ENCODE results near the gene S1PR5. TPM values are rescaled to one million over a fixed set of nuclear protein-coding genes. Genes with fewer than 3 reads are reported as not detected.
"Not testable (repeated sequence)": the region's sequence is repeated elsewhere in the genome, so short reads cannot be mapped to it uniquely, and the experiment has no call there.

The S1PR5 gene
- polyA plus RNA-seq, 1 donor (not counting 4 experiments of a cell fraction or from before 2014, with no cell fraction given), result 10.5 TPM

DNA sequence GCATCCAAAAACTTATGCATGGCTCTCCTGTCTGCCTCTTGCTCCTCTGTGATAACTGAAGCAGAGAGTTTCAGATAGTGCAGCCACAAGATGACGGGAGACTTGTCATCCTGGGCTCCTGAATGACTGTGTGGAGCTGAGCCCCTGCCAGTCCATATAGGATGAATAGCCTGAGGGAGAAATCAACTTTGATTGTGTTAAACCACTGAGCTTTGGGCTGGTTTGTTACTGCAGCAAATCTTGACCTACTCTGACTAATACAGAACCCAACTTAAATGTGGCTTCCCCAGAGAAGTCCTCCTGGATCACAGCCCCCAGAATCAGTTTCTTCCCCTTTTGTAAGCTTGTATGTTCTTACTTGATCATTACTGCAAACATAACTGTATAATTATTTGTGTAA lies 15.2 kb upstream of the S1PR5 start:
- FAIRE-seq (no peak), DNase-seq (ENCODE audit: low read depth, low spot score) (no peak)
- Histone ChIP-seq H3K9me3 (ENCODE audit: control insufficient read depth, low read depth, low read length) (no peaks in the 10 kb centered on the region), H4K20me1 (ENCODE audit: control insufficient read depth, extremely low read depth, insufficient read depth, low read length) (no peaks in the 10 kb centered on the region), H3K27me3 (ENCODE audit: control insufficient read depth, extremely low read depth, insufficient read depth, low read length) (no peaks in the 10 kb centered on the region), H3K79me2 (ENCODE audit: control insufficient read depth, insufficient read depth, low read length) (no peaks in the 10 kb centered on the region), H2AFZ (ENCODE audit: control insufficient read depth, low read length) (no peak overlapping the region), H3K9ac (ENCODE audit: control insufficient read depth, extremely low read depth, insufficient read depth, low read length) (no peak overlapping the region), H3K27ac (ENCODE audit: control insufficient read depth, insufficient read depth, low read length) (no peak overlapping the region), H3K36me3 (ENCODE audit: control insufficient read depth in 2 of 2, extremely low read depth in 1 of 2, insufficient read depth in 2 of 2, low read length in 2 of 2) (no peaks in the 10 kb centered on the region), H3K4me3 (ENCODE audit: control insufficient read depth in 2 of 3, extremely low read depth in 1 of 3, insufficient read depth in 2 of 3, low read depth in 1 of 3, low read length in 3 of 3) (no peak overlapping the region), H3K9me1 (ENCODE audit: control insufficient read depth, extremely low read depth, insufficient read depth, low read length) (no peaks in the 10 kb centered on the region), H3K4me2 (ENCODE audit: control insufficient read depth, extremely low read depth, insufficient read depth, low read depth, low read length) (no peak overlapping the region), H3K4me1 (ENCODE audit: control insufficient read depth, extremely low read depth, insufficient read depth, low read length) (peaks cover 23% of the 10 kb centered on the region)
- dilution Hi-C loops (cut with MboI; ENCODE audit: extremely low pct_ligation_motif_present, low sequenced_read_pairs), result no loop called here
- TF ChIP-seq EZH2 (IDR thresholded peaks at IDR 0.05; ENCODE audit: low read length), result no peak
- TF ChIP-seq, protein P1, sequence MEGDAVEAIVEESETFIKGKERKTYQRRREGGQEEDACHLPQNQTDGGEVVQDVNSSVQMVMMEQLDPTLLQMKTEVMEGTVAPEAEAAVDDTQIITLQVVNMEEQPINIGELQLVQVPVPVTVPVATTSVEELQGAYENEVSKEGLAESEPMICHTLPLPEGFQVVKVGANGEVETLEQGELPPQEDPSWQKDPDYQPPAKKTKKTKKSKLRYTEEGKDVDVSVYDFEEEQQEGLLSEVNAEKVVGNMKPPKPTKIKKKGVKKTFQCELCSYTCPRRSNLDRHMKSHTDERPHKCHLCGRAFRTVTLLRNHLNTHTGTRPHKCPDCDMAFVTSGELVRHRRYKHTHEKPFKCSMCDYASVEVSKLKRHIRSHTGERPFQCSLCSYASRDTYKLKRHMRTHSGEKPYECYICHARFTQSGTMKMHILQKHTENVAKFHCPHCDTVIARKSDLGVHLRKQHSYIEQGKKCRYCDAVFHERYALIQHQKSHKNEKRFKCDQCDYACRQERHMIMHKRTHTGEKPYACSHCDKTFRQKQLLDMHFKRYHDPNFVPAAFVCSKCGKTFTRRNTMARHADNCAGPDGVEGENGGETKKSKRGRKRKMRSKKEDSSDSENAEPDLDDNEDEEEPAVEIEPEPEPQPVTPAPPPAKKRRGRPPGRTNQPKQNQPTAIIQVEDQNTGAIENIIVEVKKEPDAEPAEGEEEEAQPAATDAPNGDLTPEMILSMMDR (optimal IDR thresholded peaks at IDR 0.05 in 1 of 3, IDR thresholded peaks at IDR 0.05 in 1 of 3, conservative IDR thresholded peaks at IDR 0.05 in 1 of 3; ENCODE audit: extremely low read depth in 1 of 3, insufficient read depth in 2 of 3, low read length in 3 of 3), result no peak

DNA sequence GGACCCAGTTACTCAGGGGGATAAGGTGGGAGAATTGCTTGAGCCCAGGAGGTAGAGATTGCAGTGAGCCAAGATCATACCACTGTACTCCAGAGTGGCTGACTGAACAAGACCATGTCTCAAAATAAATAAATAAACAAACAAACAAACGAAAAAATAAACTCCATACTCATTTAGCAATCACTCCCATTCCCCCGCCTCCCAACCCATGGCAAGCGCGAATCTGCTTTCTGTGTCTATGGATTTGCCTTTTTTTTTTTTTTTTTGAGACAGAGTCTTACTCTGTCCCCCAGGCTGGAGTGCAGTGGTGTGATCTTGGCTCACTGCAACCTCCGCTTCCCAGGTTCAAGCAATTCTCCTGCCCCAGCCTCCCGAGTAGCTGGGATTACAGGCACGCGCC lies 9.6 kb upstream of the S1PR5 start:
- H3K79me2 ChIP-seq (ENCODE audit: control insufficient read depth, insufficient read depth, low read length); dilution Hi-C loops (cut with MboI; ENCODE audit: extremely low pct_ligation_motif_present, low sequenced_read_pairs); H4K20me1 ChIP-seq (ENCODE audit: control insufficient read depth, extremely low read depth, insufficient read depth, low read length); H3K4me3 ChIP-seq (ENCODE audit: control insufficient read depth in 2 of 3, extremely low read depth in 1 of 3, insufficient read depth in 2 of 3, low read depth in 1 of 3, low read length in 3 of 3); H3K9ac ChIP-seq (ENCODE audit: control insufficient read depth, extremely low read depth, insufficient read depth, low read length); FAIRE-seq; H3K9me3 ChIP-seq (ENCODE audit: control insufficient read depth, low read depth, low read length); H3K27me3 ChIP-seq (ENCODE audit: control insufficient read depth, extremely low read depth, insufficient read depth, low read length); H3K27ac ChIP-seq (ENCODE audit: control insufficient read depth, insufficient read depth, low read length); DNase-seq (ENCODE audit: low read depth, low spot score); H3K36me3 ChIP-seq (ENCODE audit: control insufficient read depth in 2 of 2, extremely low read depth in 1 of 2, insufficient read depth in 2 of 2, low read length in 2 of 2); H2AFZ ChIP-seq (ENCODE audit: control insufficient read depth, low read length); H3K4me1 ChIP-seq (ENCODE audit: control insufficient read depth, extremely low read depth, insufficient read depth, low read length); H3K9me1 ChIP-seq (ENCODE audit: control insufficient read depth, extremely low read depth, insufficient read depth, low read length); H3K4me2 ChIP-seq (ENCODE audit: control insufficient read depth, extremely low read depth, insufficient read depth, low read depth, low read length): not testable (repeated sequence)

DNA sequence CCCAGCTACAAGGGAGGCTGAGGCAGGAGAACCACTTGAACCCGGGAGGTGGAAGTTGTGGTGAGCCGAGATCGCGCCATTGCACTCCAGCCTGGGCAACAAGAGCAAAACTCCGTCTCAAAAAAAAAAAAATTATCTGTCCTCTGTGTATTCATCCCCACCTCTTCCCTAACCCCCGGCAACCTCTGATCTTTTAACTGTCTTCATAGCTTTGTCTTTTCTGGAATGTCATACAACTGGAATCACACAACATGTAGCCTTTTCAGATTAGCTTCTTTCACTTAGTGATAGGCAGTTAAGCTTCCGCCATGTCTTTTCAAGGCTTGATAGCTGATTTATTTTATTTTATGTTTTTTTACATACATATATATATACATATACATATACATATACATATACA lies 8.4 kb upstream of the S1PR5 start:
- no peaks in the 10 kb centered on the region for H3K36me3 ChIP-seq (ENCODE audit: control insufficient read depth in 2 of 2, extremely low read depth in 1 of 2, insufficient read depth in 2 of 2, low read length in 2 of 2)
- no peak overlapping the region for H3K9ac ChIP-seq (ENCODE audit: control insufficient read depth, extremely low read depth, insufficient read depth, low read length)
- H4K20me1 ChIP-seq (ENCODE audit: control insufficient read depth, extremely low read depth, insufficient read depth, low read length), result no peaks in the 10 kb centered on the region
- H3K4me1 ChIP-seq (ENCODE audit: control insufficient read depth, extremely low read depth, insufficient read depth, low read length), result peaks cover 12% of the 10 kb centered on the region
- H3K4me3 ChIP-seq (ENCODE audit: control insufficient read depth in 2 of 3, extremely low read depth in 1 of 3, insufficient read depth in 2 of 3, low read depth in 1 of 3, low read length in 3 of 3), result no peak overlapping the region
- H3K4me2 ChIP-seq (ENCODE audit: control insufficient read depth, extremely low read depth, insufficient read depth, low read depth, low read length), result no peak overlapping the region
- H3K27ac ChIP-seq (ENCODE audit: control insufficient read depth, insufficient read depth, low read length), result no peak overlapping the region
- TF ChIP-seq, protein P1 (optimal IDR thresholded peaks at IDR 0.05 in 1 of 3, IDR thresholded peaks at IDR 0.05 in 1 of 3, conservative IDR thresholded peaks at IDR 0.05 in 1 of 3; ENCODE audit: extremely low read depth in 1 of 3, insufficient read depth in 2 of 3, low read length in 3 of 3), result no peak
- TF ChIP-seq EZH2 (IDR thresholded peaks at IDR 0.05; ENCODE audit: low read length), result no peak
- H3K9me1 ChIP-seq (ENCODE audit: control insufficient read depth, extremely low read depth, insufficient read depth, low read length), result no peaks in the 10 kb centered on the region
- no peak overlapping the region for H2AFZ ChIP-seq (ENCODE audit: control insufficient read depth, low read length)
- no peak for FAIRE-seq
- DNase-seq (ENCODE audit: low read depth, low spot score), result no peak
- no peaks in the 10 kb centered on the region for H3K9me3 ChIP-seq (ENCODE audit: control insufficient read depth, low read depth, low read length)
- H3K27me3 ChIP-seq (ENCODE audit: control insufficient read depth, extremely low read depth, insufficient read depth, low read length), result no peaks in the 10 kb centered on the region
- dilution Hi-C loops (cut with MboI; ENCODE audit: extremely low pct_ligation_motif_present, low sequenced_read_pairs), result no loop called here
- H3K79me2 ChIP-seq (ENCODE audit: control insufficient read depth, insufficient read depth, low read length), result no peaks in the 10 kb centered on the region
